Superior temporal gyrus (tissue), 1 donor: ENCODE data around the gene MAEL.

Experiments used
- DNase-seq: peaks from one replicate; pipeline ENCODE4 v3.0.0-alpha.2; 2016; ENCODE audit errors: extremely low spot score

The MAEL gene

GRCh38 chr1:167054946-167055630, 66.0 kb downstream of the MAEL start:
- no peak for DNase-seq

- no peak for DNase-seq
These were observed 67.6 kb downstream of the MAEL start for GRCh38 chr1:167056529-167057231.

- DNase-seq: peak; percentile 79
These were observed 68.2 kb downstream of the MAEL start for GRCh38 chr1:167057241-167057688.

GRCh38 chr1:167059045-167059808, 70.1 kb downstream of the MAEL start:
- DNase-seq: peak; percentile 93

GRCh38 chr1:167059809-167060107, 70.7 kb downstream of the MAEL start:
- DNase-seq: no peak

GRCh38 chr1:167060141-167061072, 71.3 kb downstream of the MAEL start:
- no peak for DNase-seq

- DNase-seq: no peak
These were observed 72.0 kb downstream of the MAEL start for GRCh38 chr1:167061073-167061464.

- no peak for DNase-seq
These were observed 75.5 kb downstream of the MAEL start for GRCh38 chr1:167064621-167065020.

- DNase-seq: no peak
These were observed 76.4 kb downstream of the MAEL start for GRCh38 chr1:167065471-167065870.

GRCh38 chr1:167066333-167067122, 77.4 kb downstream of the MAEL start:
- peak; percentile 85 for DNase-seq

GRCh38 chr1:167067904-167068303, 78.8 kb downstream of the MAEL start:
- no peak for DNase-seq

GRCh38 chr1:167068761-167069160, 79.7 kb downstream of the MAEL start:
- no peak for DNase-seq

- DNase-seq: no peak
These were observed 82.2 kb downstream of the MAEL start for GRCh38 chr1:167071286-167071685.
